ENCODE measurements around the gene NPR1. TPM values are rescaled to one million over a fixed set of nuclear protein-coding genes. Genes with fewer than 3 reads are reported as not detected.
"Not testable (repeated sequence)": the region's sequence is repeated elsewhere in the genome, so short reads cannot be mapped to it uniquely, and the experiment has no call there.

The NPR1 gene
- total RNA-seq, 3 donors from 2014 or later (not counting 1 experiment from before 2014, with no cell fraction given) = not detected

GRCh38 chr1:153670859-153671627, 7.4 kb upstream of the NPR1 start, which contains the start of gene ILF2:
TSS of gene ILF2 (minus strand) at chr1:153670993. CDS start at chr1:153670922, 71 bp downstream.
- Histone ChIP-seq H3K27me3 (ENCODE audit: control insufficient read depth, insufficient read depth, low read length) (no peaks in the 10 kb centered on the region), H3K27ac (ENCODE audit: low read length) (peak within 1 kb of the TSS; percentile 92), H3K36me3 (ENCODE audit: control insufficient read depth, insufficient read depth, low read length) (peaks cover 36% of the 10 kb centered on the region), H3K4me1 (ENCODE audit: control insufficient read depth, insufficient read depth, low read length) (peaks cover 20% of the 10 kb centered on the region), H3K4me3 (ENCODE audit: low read length) (peak within 1 kb of the TSS; percentile 88), H3K9me3 (ENCODE audit: control insufficient read depth, insufficient read depth, low read length) (no peaks in the 10 kb centered on the region)
- H3K27ac Mint-ChIP-seq = no peak within 1 kb of the TSS
- H3K9me3 Mint-ChIP-seq = no peaks in the 10 kb centered on the region
- intact Hi-C loops (cut with micrococcal nuclease) = loop anchor here (1.0 to 10.0 kb wide), 4 partner anchors 13 to 316 kb away; partner anchors contain the start of genes CHTOP, RAB13, SLC27A3 and SNAPIN
- H3K4me1 Mint-ChIP-seq = peaks cover 8 to 10% of the 10 kb centered on the region in 2 donors
- ATAC-seq (peak; percentile 85 to 97 (median 91)), DNase-seq (peak; percentile 93 to 98)
- H3K4me3 Mint-ChIP-seq = no peak within 1 kb of the TSS
- no peaks in the 10 kb centered on the region for H3K27me3 Mint-ChIP-seq (ENCODE audit: low read depth in 2 of 2)
- under 1% methylated on average over 34 of the region's 35 CpGs for WGBS (ENCODE audit: insufficient coverage)
- TF ChIP-seq CTCF (IDR thresholded peaks at IDR 0.05) = peak; percentile 23
- H3K36me3 Mint-ChIP-seq = peaks cover 11% of the 10 kb centered on the region

- peak overlapping the region; percentile 60 for H3K4me3 ChIP-seq (ENCODE audit: low read length)
- H3K9me3 Mint-ChIP-seq; H3K9me3 ChIP-seq (ENCODE audit: control insufficient read depth, insufficient read depth, low read length); H3K4me3 Mint-ChIP-seq; H3K27me3 ChIP-seq (ENCODE audit: control insufficient read depth, insufficient read depth, low read length); H3K27me3 Mint-ChIP-seq (ENCODE audit: low read depth in 2 of 2); H3K27ac Mint-ChIP-seq; H3K4me1 Mint-ChIP-seq: not testable (repeated sequence)
- 14% methylated on average over 25 of the region's 28 CpGs for WGBS (ENCODE audit: insufficient coverage)
- intact Hi-C loops (cut with micrococcal nuclease) = loop anchor here (1.0 to 10.0 kb wide), 4 partner anchors 13 to 315 kb away; partner anchors contain the start of genes CHTOP, RAB13, SLC27A3 and SNAPIN
- peaks cover 20% of the 10 kb centered on the region for H3K4me1 ChIP-seq (ENCODE audit: control insufficient read depth, insufficient read depth, low read length)
- H3K27ac ChIP-seq (ENCODE audit: low read length) = peak overlapping the region; percentile 86
- peaks cover 11% of the 10 kb centered on the region for H3K36me3 Mint-ChIP-seq
- ATAC-seq (peak; percentile 24 to 33 (median 27)), DNase-seq (peak; percentile 52 to 72)
- peaks cover 29% of the 10 kb centered on the region for H3K36me3 ChIP-seq (ENCODE audit: control insufficient read depth, insufficient read depth, low read length)
Measured at GRCh38 chr1:153671628-153672353, 6.7 kb upstream of the NPR1 start.

- Histone ChIP-seq H3K9me3 (ENCODE audit: control insufficient read depth, insufficient read depth, low read length) (no peaks in the 10 kb centered on the region), H3K4me1 (ENCODE audit: control insufficient read depth, insufficient read depth, low read length) (peaks cover 30% of the 10 kb centered on the region), H3K4me3 (ENCODE audit: low read length) (no peak overlapping the region), H3K27ac (ENCODE audit: low read length) (no peak overlapping the region), H3K27me3 (ENCODE audit: control insufficient read depth, insufficient read depth, low read length) (peaks cover 8% of the 10 kb centered on the region), H3K36me3 (ENCODE audit: control insufficient read depth, insufficient read depth, low read length) (peaks cover 12% of the 10 kb centered on the region)
- H3K4me3 Mint-ChIP-seq = peak overlapping the region; percentile 52
- WGBS (ENCODE audit: insufficient coverage) = no CpG with 5 or more reads among the region's 2 CpGs
- H3K36me3 Mint-ChIP-seq = no peaks in the 10 kb centered on the region
- peak overlapping the region in 1 of 2 donors; percentile 60 for H3K27ac Mint-ChIP-seq
- H3K27me3 Mint-ChIP-seq (ENCODE audit: low read depth in 2 of 2) = peaks cover 14 to 17% of the 10 kb centered on the region in 2 donors
- no peak for ATAC-seq
- TF ChIP-seq CTCF (IDR thresholded peaks at IDR 0.05) = no peak
- peaks cover 12 to 16% of the 10 kb centered on the region in 2 donors for H3K4me1 Mint-ChIP-seq
- DNase-seq = no peak
- intact Hi-C loops (cut with micrococcal nuclease) = loop anchor here (10.0 kb wide), 1 partner anchor 101 kb away; the partner anchor contains the start of gene SLC27A3
- no peaks in the 10 kb centered on the region for H3K9me3 Mint-ChIP-seq
Measured at GRCh38 chr1:153673511-153673910, 5.0 kb upstream of the NPR1 start.

Measured in natural killer cell (primary cell).